Measurements from ENCODE around the gene LAX1. TPM values are rescaled to one million over a fixed set of nuclear protein-coding genes. Genes with fewer than 3 reads are reported as not detected.

The LAX1 gene
- total RNA-seq: 0.29 TPM in 1 of 2 replicates, not detected in the other

- H3K4me2 ChIP-seq (ENCODE audit: insufficient read depth, low read length): no peak within 1 kb of the TSS
- peaks cover 2% of the 10 kb centered on the region for H3K4me1 ChIP-seq (ENCODE audit: insufficient read depth, low read length)
- H3K27ac ChIP-seq (ENCODE audit: low read depth, low read length): no peak within 1 kb of the TSS
- no peaks in the 10 kb centered on the region for H3K27me3 ChIP-seq (ENCODE audit: insufficient read depth, low read length)
- no peaks in the 10 kb centered on the region for H3K79me2 ChIP-seq (ENCODE audit: insufficient read depth, low read length)
- H2AFZ ChIP-seq (ENCODE audit: low read length): peak within 1 kb of the TSS; percentile 66
- no peak within 1 kb of the TSS for H3K4me3 ChIP-seq (ENCODE audit: insufficient read depth, low read length)
- H3K9me3 ChIP-seq (ENCODE audit: low read depth, low read length): no peaks in the 10 kb centered on the region
- H4K20me1 ChIP-seq (ENCODE audit: insufficient read depth, low read length): no peaks in the 10 kb centered on the region
- DNase-seq (ENCODE audit: insufficient read length, low spot score, missing footprints): no peak
- no peaks in the 10 kb centered on the region for H3K36me3 ChIP-seq (ENCODE audit: insufficient read depth, low read length)
- TF ChIP-seq CTCF (IDR thresholded peaks at IDR 0.05; ENCODE audit: extremely low read depth, low read depth, low read length): no peak
Observed at GRCh38 chr1:203765029-203765837, at the start of gene LAX1. Gene LAX1, plus strand, starts transcription at chr1:203765183. Its CDS starts 383 bp downstream, at chr1:203765566.

DNA sequence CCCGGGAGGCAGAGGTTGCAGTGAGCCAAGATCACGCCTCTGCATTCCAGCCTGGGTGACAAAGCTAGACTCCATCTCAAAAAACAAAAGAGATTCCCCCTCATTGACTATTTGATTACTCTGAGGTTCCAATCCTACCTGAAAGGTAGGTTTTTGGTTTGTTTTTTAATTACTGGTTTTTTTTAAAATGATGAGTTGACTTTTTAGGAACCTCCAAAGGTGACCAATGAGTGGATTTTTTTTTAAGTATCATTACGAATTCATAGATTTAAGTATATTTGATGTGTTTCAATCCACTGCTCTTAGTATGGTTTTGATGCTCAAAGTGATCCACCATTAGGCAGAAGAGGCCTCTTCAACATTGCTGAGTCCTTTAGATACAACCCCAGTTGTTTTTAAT lies 47.9 kb upstream of the LAX1 start:
- H3K4me1 ChIP-seq (ENCODE audit: insufficient read depth, low read length): no peaks in the 10 kb centered on the region
- no peak for DNase-seq (ENCODE audit: insufficient read length, low spot score, missing footprints)
- no peak overlapping the region for H3K27ac ChIP-seq (ENCODE audit: low read depth, low read length)
- H3K4me2 ChIP-seq (ENCODE audit: insufficient read depth, low read length): no peak overlapping the region
- H2AFZ ChIP-seq (ENCODE audit: low read length): no peak overlapping the region
- TF ChIP-seq CTCF (IDR thresholded peaks at IDR 0.05; ENCODE audit: extremely low read depth, low read depth, low read length): no peak
- H3K79me2 ChIP-seq (ENCODE audit: insufficient read depth, low read length): no peaks in the 10 kb centered on the region
- H3K4me3 ChIP-seq (ENCODE audit: insufficient read depth, low read length): no peak overlapping the region
- H4K20me1 ChIP-seq (ENCODE audit: insufficient read depth, low read length): no peaks in the 10 kb centered on the region
- H3K27me3 ChIP-seq (ENCODE audit: insufficient read depth, low read length): no peaks in the 10 kb centered on the region
- no peaks in the 10 kb centered on the region for H3K9me3 ChIP-seq (ENCODE audit: low read depth, low read length)
- H3K36me3 ChIP-seq (ENCODE audit: insufficient read depth, low read length): peaks cover 76% of the 10 kb centered on the region

DNA sequence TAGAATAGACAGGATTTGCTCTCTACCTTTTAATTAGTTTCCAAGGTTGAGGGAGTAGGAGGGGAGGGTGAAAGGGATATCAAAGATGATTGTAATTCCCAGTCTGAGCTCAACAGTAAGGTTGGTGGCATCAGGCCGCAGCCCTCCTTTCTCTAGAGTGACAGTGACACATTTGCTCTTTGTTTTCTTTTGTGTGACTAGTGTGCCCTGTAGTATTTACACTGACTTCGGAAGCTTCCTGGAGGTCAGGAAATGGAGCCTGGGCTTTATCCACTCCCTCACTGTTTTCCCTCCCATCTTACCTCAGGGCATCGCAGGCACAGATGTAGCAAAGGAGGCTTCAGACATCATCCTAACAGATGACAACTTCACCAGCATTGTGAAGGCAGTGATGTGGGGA lies 44.7 kb upstream of the LAX1 start:
- Histone ChIP-seq H3K36me3 (ENCODE audit: insufficient read depth, low read length) (peaks cover 71% of the 10 kb centered on the region), H3K27ac (ENCODE audit: low read depth, low read length) (no peak overlapping the region)
- no peak for TF ChIP-seq CTCF (IDR thresholded peaks at IDR 0.05; ENCODE audit: extremely low read depth, low read depth, low read length)

DNA sequence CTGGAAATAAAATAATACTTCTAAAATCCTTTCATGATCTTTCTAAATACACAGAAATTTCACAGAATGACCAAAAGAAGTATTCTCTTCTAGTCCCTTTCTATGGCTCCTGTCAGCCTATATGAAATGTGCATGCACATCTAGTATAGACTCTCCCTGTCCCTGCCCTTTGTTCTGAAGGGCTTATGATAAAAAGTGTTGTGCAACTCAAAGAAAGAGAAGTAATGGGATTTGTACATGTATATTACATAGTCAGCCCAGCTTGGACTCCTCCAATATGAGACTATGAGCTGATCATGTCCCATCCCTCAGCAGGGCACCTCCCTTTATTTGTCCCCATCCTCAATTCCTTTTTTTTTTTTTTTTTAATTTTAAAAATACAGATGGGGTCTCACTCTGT lies 42.1 kb upstream of the LAX1 start:
- H4K20me1 ChIP-seq (ENCODE audit: insufficient read depth, low read length): no peaks in the 10 kb centered on the region
- no peak overlapping the region for H3K4me3 ChIP-seq (ENCODE audit: insufficient read depth, low read length)
- no peaks in the 10 kb centered on the region for H3K9me3 ChIP-seq (ENCODE audit: low read depth, low read length)
- DNase-seq (ENCODE audit: insufficient read length, low spot score, missing footprints): no peak
- H3K79me2 ChIP-seq (ENCODE audit: insufficient read depth, low read length): no peaks in the 10 kb centered on the region
- H3K4me1 ChIP-seq (ENCODE audit: insufficient read depth, low read length): no peaks in the 10 kb centered on the region
- H2AFZ ChIP-seq (ENCODE audit: low read length): no peak overlapping the region
- no peak overlapping the region for H3K27ac ChIP-seq (ENCODE audit: low read depth, low read length)
- H3K4me2 ChIP-seq (ENCODE audit: insufficient read depth, low read length): no peak overlapping the region
- TF ChIP-seq CTCF (IDR thresholded peaks at IDR 0.05; ENCODE audit: extremely low read depth, low read depth, low read length): no peak
- H3K27me3 ChIP-seq (ENCODE audit: insufficient read depth, low read length): no peaks in the 10 kb centered on the region
- H3K36me3 ChIP-seq (ENCODE audit: insufficient read depth, low read length): peaks cover 83% of the 10 kb centered on the region

More for the DNA sequence above, 44.7 kb upstream of the LAX1 start:
- H3K4me2 ChIP-seq (ENCODE audit: insufficient read depth, low read length): no peak overlapping the region
- no peaks in the 10 kb centered on the region for H3K27me3 ChIP-seq (ENCODE audit: insufficient read depth, low read length)
- no peak overlapping the region for H3K4me3 ChIP-seq (ENCODE audit: insufficient read depth, low read length)
- DNase-seq (ENCODE audit: insufficient read length, low spot score, missing footprints): no peak
- H3K4me1 ChIP-seq (ENCODE audit: insufficient read depth, low read length): no peaks in the 10 kb centered on the region
- no peaks in the 10 kb centered on the region for H3K79me2 ChIP-seq (ENCODE audit: insufficient read depth, low read length)
- H4K20me1 ChIP-seq (ENCODE audit: insufficient read depth, low read length): no peaks in the 10 kb centered on the region
- no peaks in the 10 kb centered on the region for H3K9me3 ChIP-seq (ENCODE audit: low read depth, low read length)
- no peak overlapping the region for H2AFZ ChIP-seq (ENCODE audit: low read length)

Measured in osteoblast (primary cell).